Tibial artery (tissue), 4 donors: ENCODE data around the gene SCYL1.
A peak's percentile ranks its signal among the peaks of the same experiment; 100 is the strongest.

ENCODE experiments used
- DNase-seq, 2 donors: peaks; one replicate each; pipeline ENCODE4 v3.0.0-alpha.2; 2019
- H3K27ac ChIP-seq, 2 donors: fragments of 200-600 bp; sonication (generic) in 1 of 2; 1 replicate in 1 of 2; 2 replicates in 1 of 2; pipeline ENCODE4 v1.5.1; 2018 to 2019; ENCODE audit warnings: mild to moderate bottlenecking in 1 of 2
- H3K27me3 ChIP-seq, 2 donors: fragments of 200-600 bp; sonication (generic) in 1 of 2; one replicate each; pipeline versions ENCODE4 v1.5.1 to v1.6.0; 2016 to 2019
- H3K36me3 ChIP-seq, 3 donors: fragments of 200-600 bp; sonication (generic) in 2 of 3; one replicate each; pipeline ENCODE4 v1.5.1; 2016 to 2019; ENCODE audit warnings: mild to moderate bottlenecking in 2 of 3
- H3K4me1 ChIP-seq, 4 donors: fragments of 200-600 bp; sonication (generic) in 2 of 4; 1 replicate in 3 of 4; 2 replicates in 1 of 4; pipeline ENCODE4 v1.5.1; 2016 to 2019
- H3K4me3 ChIP-seq, 2 donors: fragments of 200-600 bp; sonication (generic) in 1 of 2; 1 replicate in 1 of 2; 2 replicates in 1 of 2; pipeline ENCODE4 v1.5.1; 2018 to 2019; ENCODE audit warnings: mild to moderate bottlenecking in 2 of 2
- H3K9me3 ChIP-seq, 3 donors: fragments of 200-600 bp; sonication (generic) in 1 of 3; one replicate each; pipeline ENCODE4 v1.5.1; 2016 to 2019
- CTCF ChIP-seq, 2 experiments: fragments of 200-600 bp in 1 of 2; fragments of 450-650 bp in 1 of 2; IDR thresholded peaks; one replicate each; pipeline ENCODE4 v1.5.1; 2017 to 2019; ENCODE audit warnings: antibody characterized with exemption in 2 of 2, mild to moderate bottlenecking in 1 of 2, moderate library complexity in 1 of 2
- intact Hi-C: fragments of 100-400 bp; cut with DNase I; formaldehyde crosslinking; loops from one replicate; pipeline ENCODE4 v1.15.0; 2023; ENCODE audit warnings: low total_unique reads

Gene SCYL1

GRCh38 chr11:65492387-65492636, 32.6 kb upstream of the SCYL1 start:
- no peak for DNase-seq

GRCh38 chr11:65492637-65493366, 32.1 kb upstream of the SCYL1 start:
- Histone ChIP-seq H3K27ac (peak overlapping the region; percentile 97 to 99), H3K9me3 (no peaks in the 10 kb centered on the region), H3K4me1 (peaks cover 28 to 92% (median 85%) of the 10 kb centered on the region in 4 donors), H3K4me3 (peak overlapping the region; percentile 8 to 21), H3K27me3 (no peaks in the 10 kb centered on the region), H3K36me3 (no peaks in the 10 kb centered on the region)
- intact Hi-C loops: no loop called here
- peak; percentile 94 to 97 for DNase-seq
- no peak for TF ChIP-seq CTCF (IDR thresholded peaks at IDR 0.05)

More at GRCh38 chr11:65492387-65492636, 32.6 kb upstream of the SCYL1 start:
- peak overlapping the region; percentile 8 to 21 for H3K4me3 ChIP-seq
- intact Hi-C loops: no loop called here
- H3K27me3 ChIP-seq: no peaks in the 10 kb centered on the region
- peak overlapping the region; percentile 97 to 99 for H3K27ac ChIP-seq
- no peak for TF ChIP-seq CTCF (IDR thresholded peaks at IDR 0.05)
- H3K9me3 ChIP-seq: no peaks in the 10 kb centered on the region
- peaks cover 28 to 94% (median 87%) of the 10 kb centered on the region in 4 donors for H3K4me1 ChIP-seq
- no peaks in the 10 kb centered on the region for H3K36me3 ChIP-seq

- Histone ChIP-seq H3K36me3 (no peaks in the 10 kb centered on the region), H3K4me3 (peak overlapping the region; percentile 8 to 21), H3K4me1 (peaks cover 23 to 90% (median 77%) of the 10 kb centered on the region in 4 donors), H3K27ac (peak overlapping the region; percentile 97 to 99), H3K27me3 (no peaks in the 10 kb centered on the region), H3K9me3 (no peaks in the 10 kb centered on the region)
- peak; percentile 92 to 97 for DNase-seq
- intact Hi-C loops: no loop called here
- no peak for TF ChIP-seq CTCF (IDR thresholded peaks at IDR 0.05)
Measured at GRCh38 chr11:65493367-65494176, 31.3 kb upstream of the SCYL1 start.

GRCh38 chr11:65496304-65497140, 28.4 kb upstream of the SCYL1 start:
- intact Hi-C loops: no loop called here
- no peak for TF ChIP-seq CTCF (IDR thresholded peaks at IDR 0.05)
- peak overlapping the region; percentile 97 to 99 for H3K27ac ChIP-seq
- H3K36me3 ChIP-seq: peaks cover 8 to 14% (median 14%) of the 10 kb centered on the region in 3 donors
- no peaks in the 10 kb centered on the region for H3K9me3 ChIP-seq
- H3K4me3 ChIP-seq: peak overlapping the region; percentile 40 to 74
- peaks cover 8 to 61% (median 48%) of the 10 kb centered on the region in 4 donors for H3K4me1 ChIP-seq
- DNase-seq: peak; percentile 29 to 68
- H3K27me3 ChIP-seq: no peaks in the 10 kb centered on the region
